GM23248 (cell line): ENCODE results near the gene NAP1L5.

Experiments used
- EZH2 ChIP-seq: fragments of 200-600 bp; sonication (generic); IDR thresholded peaks from 2 replicates; pipeline ENCODE4 v1.6.1; 2018; ENCODE audit warnings: antibody characterized with exemption, mild to moderate bottlenecking; ENCODE audit not compliant: insufficient read depth, poor library complexity, severe bottlenecking
- EZH2phosphoT487 ChIP-seq: fragments of 200-600 bp; sonication (generic); IDR thresholded peaks from 2 replicates; pipeline ENCODE4 v1.6.1; 2018; ENCODE audit warnings: antibody characterized with exemption, moderate library complexity, mild to moderate bottlenecking, low read depth; ENCODE audit not compliant: insufficient read depth

DNA sequence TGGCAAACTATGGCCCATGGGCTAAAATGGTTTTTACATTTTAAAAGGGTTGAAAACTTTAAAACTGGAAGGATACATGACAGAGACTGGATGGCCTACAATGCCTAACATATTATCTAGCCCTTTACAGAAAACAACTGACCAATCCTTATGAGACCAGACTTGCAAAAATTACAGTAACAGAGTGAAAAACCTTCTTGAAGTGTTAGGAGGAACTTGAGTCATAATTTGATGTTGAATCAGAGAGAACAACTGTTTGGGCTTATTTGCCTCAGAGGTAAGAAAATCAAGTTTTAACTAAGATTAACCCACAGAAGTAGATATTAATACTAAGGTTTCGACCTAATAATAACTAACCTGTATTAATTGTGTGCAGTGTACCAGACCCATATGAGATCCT lies 12.4 kb upstream of the NAP1L5 start:
- TF ChIP-seq EZH2 (no peak), EZH2phosphoT487 (no peak)
